ENCODE results near the gene MRTFA.

GRCh38 chr22:40642316-40642715 lies 5.8 kb upstream of the MRTFA start:
- no peak for TF ChIP-seq CTCF (IDR thresholded peaks at IDR 0.05)
- TF ChIP-seq POLR2AphosphoS5 (IDR thresholded peaks at IDR 0.05): no peak
- TF ChIP-seq POLR2A (IDR thresholded peaks at IDR 0.05): no peak
